WTC11 (cell line): ENCODE data around the gene ATG2A. TPM values are rescaled to one million over a fixed set of nuclear protein-coding genes. Genes with fewer than 3 reads are reported as not detected.

ENCODE experiments used
- ATAC-seq: fragments of 200-7000 bp; cut with Tn5 transposase; 2 replicates; pipeline ENCODE4 v1.10.0; 2021; ENCODE audit warnings: mild to moderate bottlenecking, moderate library complexity
- CTCF ChIA-PET: fragments of 300-600 bp; sonication (Branson Sonifier 250); formaldehyde crosslinking; loops from one replicate; lab custom pipeline; 2021; ENCODE audit warnings: antibody characterized with exemption; lab: Charles Lee
- POLR2A ChIA-PET: fragments of 350-600 bp; sonication (Branson Sonifier 250); formaldehyde crosslinking; loops from one replicate; lab custom pipeline; 2021; ENCODE audit warnings: antibody characterized with exemption; lab: Charles Lee
- DNase-seq: peaks from one replicate; pipeline ENCODE4 v3.0.0; 2021; ENCODE audit warnings: low spot score
- H3K27ac Mint-ChIP-seq: 2 replicates; pipeline ENCODE4 v1.8.0; 2021; ENCODE audit warnings: mixed read lengths
- H3K27me3 Mint-ChIP-seq: 2 replicates; pipeline ENCODE4 v1.8.0; 2021; ENCODE audit warnings: low read depth, mild to moderate bottlenecking, moderate library complexity, mixed read lengths
- H3K36me3 Mint-ChIP-seq: 2 replicates; pipeline ENCODE4 v1.8.0; 2021; ENCODE audit warnings: mixed read lengths
- H3K4me1 Mint-ChIP-seq: 2 replicates; pipeline ENCODE4 v1.8.0; 2022; ENCODE audit warnings: mixed read lengths
- H3K4me3 Mint-ChIP-seq: 2 replicates; pipeline ENCODE4 v1.8.0; 2021; ENCODE audit warnings: mild to moderate bottlenecking, moderate library complexity, mixed read lengths
- H3K9me3 Mint-ChIP-seq: 2 replicates; pipeline ENCODE4 v1.8.0; 2021; ENCODE audit warnings: mixed read lengths
- ATF1 ChIP-seq: sonication (generic); formaldehyde crosslinking; IDR thresholded peaks from 2 replicates; pipeline ENCODE4 v1.8.1; 2023; ENCODE audit warnings: mild to moderate bottlenecking, moderate library complexity, missing genetic modification reagents
- ELF4 ChIP-seq: sonication (generic); formaldehyde crosslinking; IDR thresholded peaks from 2 replicates; pipeline ENCODE4 v1.8.1; 2022; ENCODE audit warnings: low read depth, mild to moderate bottlenecking, moderate library complexity, missing genetic modification reagents
- EMX1 ChIP-seq: fragments of 250-450 bp; sonication (Bioruptor Pico); IDR thresholded peaks from 2 replicates; pipeline ENCODE4 v1.8.0; 2021; ENCODE audit warnings: mild to moderate bottlenecking
- GABPB1 ChIP-seq: sonication (generic); formaldehyde crosslinking; IDR thresholded peaks from 2 replicates; pipeline ENCODE4 v1.8.1; 2023; ENCODE audit warnings: mild to moderate bottlenecking, missing genetic modification reagents
- NR1H2 ChIP-seq: sonication (generic); formaldehyde crosslinking; IDR thresholded peaks from 2 replicates; pipeline ENCODE4 v1.9.0; 2021; ENCODE audit warnings: mild to moderate bottlenecking, moderate library complexity, missing genetic modification reagents
- NR2C2 ChIP-seq: sonication (generic); formaldehyde crosslinking; IDR thresholded peaks from 2 replicates; pipeline ENCODE4 v1.8.0; 2022; ENCODE audit warnings: mild to moderate bottlenecking, missing genetic modification reagents
- RELA ChIP-seq: sonication (generic); formaldehyde crosslinking; IDR thresholded peaks from 2 replicates; pipeline ENCODE4 v1.8.1; 2022; ENCODE audit warnings: missing genetic modification reagents, mild to moderate bottlenecking, borderline replicate concordance
- SP1 ChIP-seq: sonication (generic); formaldehyde crosslinking; conservative IDR thresholded peaks from 2 replicates; pipeline ENCODE4 v1.8.1; 2022; ENCODE audit warnings: missing genetic modification reagents
- ZBTB21 ChIP-seq: sonication (generic); formaldehyde crosslinking; IDR thresholded peaks from 2 replicates; pipeline ENCODE4 v1.8.1; 2023; ENCODE audit warnings: mild to moderate bottlenecking, missing genetic modification reagents, borderline replicate concordance
- ZNF232 ChIP-seq: sonication (generic); formaldehyde crosslinking; IDR thresholded peaks from 2 replicates; pipeline ENCODE4 v1.8.0; 2022; ENCODE audit warnings: mild to moderate bottlenecking, missing genetic modification reagents
- ZNF317 ChIP-seq: sonication (generic); formaldehyde crosslinking; IDR thresholded peaks from 2 replicates; pipeline ENCODE4 v1.8.1; 2023; ENCODE audit warnings: low read depth, mild to moderate bottlenecking, moderate library complexity, missing genetic modification reagents, borderline replicate concordance
- total RNA-seq: library from RNA; stranded (reverse); gene quantifications from 3 replicates; pipeline ENCODE4 v1.2.3, GENCODE V29; 2021
- TF ChIP-seq, protein P1 (sequence below): sonication (generic); formaldehyde crosslinking; IDR thresholded peaks from 2 replicates; pipeline ENCODE4 v1.8.0; 2022; ENCODE audit warnings: mild to moderate bottlenecking, missing genetic modification reagents
- TF ChIP-seq, protein P2 (sequence below): fragments of 200-600 bp; IDR thresholded peaks from 2 replicates; pipeline ENCODE4 v1.8.0; 2022; ENCODE audit warnings: antibody characterized with exemption
- TF ChIP-seq, protein P3 (sequence below): sonication (generic); formaldehyde crosslinking; IDR thresholded peaks from 2 replicates; pipeline ENCODE4 v1.8.0; 2022; ENCODE audit warnings: mild to moderate bottlenecking, missing genetic modification reagents

ATG2A gene
- total RNA-seq, 1 experiment from 2014 or later: 31.4 TPM

DNA sequence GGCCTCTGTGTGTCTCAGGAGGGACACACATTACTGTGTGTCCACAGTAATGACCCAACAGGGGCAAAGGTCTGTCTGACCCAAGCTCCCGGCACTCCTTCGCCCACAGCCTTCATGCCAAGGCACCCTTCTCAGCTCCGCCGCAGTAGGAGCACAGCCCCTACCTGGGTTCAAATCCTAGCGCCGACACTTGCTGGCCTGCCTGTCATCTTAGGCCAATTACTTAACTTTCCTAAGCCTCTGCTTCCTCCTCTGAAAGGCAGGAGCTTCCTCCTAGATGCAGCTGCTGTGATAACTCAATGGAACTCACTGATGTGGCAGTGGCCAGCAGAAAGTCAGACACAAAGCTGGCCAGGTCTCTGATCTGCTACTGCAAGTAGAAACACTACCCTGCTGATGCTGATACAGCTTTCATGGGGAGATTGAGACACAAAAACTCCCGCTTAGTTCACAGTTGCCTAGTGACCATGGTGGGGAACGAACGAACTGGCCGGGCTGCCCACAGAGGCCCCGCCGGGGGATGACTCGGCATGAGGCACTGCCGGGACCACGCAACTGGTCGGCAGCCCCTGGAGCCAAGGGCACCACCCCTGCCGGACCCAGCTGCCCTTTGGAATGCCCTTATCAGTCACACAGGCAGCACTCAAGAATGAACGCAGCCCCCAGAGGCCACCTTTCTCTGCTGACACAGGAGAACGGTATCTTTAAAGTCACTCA lies 46.7 kb downstream of the ATG2A start:
- CTCF ChIA-PET: interaction anchor here (0.7 to 4.9 kb wide), 8 partner anchors 10 to 208 kb away, joined by 3 to 61 read pairs (median 8); partner anchors contain the start of gene BATF2
- Mint-ChIP-seq H3K36me3 (no peaks in the 10 kb centered on the region; the same call in 1 of the 2 replicates), H3K9me3 (no peaks in the 10 kb centered on the region), H3K27ac (peak overlapping the region; percentile 45; the same call in 1 of the 2 replicates), H3K4me3 (no peak overlapping the region), H3K4me1 (no peaks in the 10 kb centered on the region), H3K27me3 (no peaks in the 10 kb centered on the region)
- ATAC-seq: no peak
- TF ChIP-seq GABPB1 (0 out of 2 replicates have a peak, but pooled peaks have one; percentile 14), SP1 (CRISPR knock-in tag) (no peak)
- DNase-seq: no peak
- POLR2A ChIA-PET: no interaction called here

DNA sequence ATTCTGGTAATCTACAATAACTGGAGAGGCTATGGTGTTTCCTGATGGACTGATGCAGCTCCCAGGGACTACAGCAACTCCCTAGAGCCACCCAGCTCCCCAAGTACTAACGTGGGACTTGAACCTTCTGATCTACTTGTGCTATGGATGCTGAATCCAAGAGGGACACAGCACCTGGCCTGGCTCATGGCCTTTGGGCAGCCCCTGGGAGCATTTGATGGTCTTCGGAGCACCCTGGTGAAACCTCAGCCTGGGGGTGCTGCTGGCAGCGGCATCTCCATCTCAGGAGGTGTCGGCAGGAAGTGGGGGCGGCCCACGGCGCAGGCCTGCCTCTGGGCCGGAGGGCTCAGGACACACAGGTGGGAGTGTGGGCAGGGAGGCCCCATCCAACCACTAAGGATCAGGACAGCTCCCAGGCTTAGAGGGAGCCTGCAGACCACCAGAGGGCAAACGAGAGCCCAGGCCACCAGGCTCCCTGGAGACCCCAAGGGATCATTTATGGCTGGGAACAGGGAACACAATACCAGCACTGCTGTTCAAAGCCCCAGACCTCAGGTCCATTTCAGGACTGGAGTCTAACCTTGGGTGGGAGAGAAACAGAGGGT lies 47.3 kb downstream of the ATG2A start:
- ChIA-PET POLR2A (interaction anchor here (0.5 to 0.6 kb wide), 2 partner anchors 161 to 208 kb away, joined by 3 read pairs; no protein-coding TSS in a partner anchor), CTCF (interaction anchor here (0.7 to 4.9 kb wide), 13 partner anchors 9 to 241 kb away, joined by 3 to 61 read pairs (median 4); partner anchors contain the start of genes BATF2 and EHD1)
- TF ChIP-seq NR2C2 (CRISPR knock-in tag) (no peak), ELF4 (no peak)
- TF ChIP-seq, protein P1, sequence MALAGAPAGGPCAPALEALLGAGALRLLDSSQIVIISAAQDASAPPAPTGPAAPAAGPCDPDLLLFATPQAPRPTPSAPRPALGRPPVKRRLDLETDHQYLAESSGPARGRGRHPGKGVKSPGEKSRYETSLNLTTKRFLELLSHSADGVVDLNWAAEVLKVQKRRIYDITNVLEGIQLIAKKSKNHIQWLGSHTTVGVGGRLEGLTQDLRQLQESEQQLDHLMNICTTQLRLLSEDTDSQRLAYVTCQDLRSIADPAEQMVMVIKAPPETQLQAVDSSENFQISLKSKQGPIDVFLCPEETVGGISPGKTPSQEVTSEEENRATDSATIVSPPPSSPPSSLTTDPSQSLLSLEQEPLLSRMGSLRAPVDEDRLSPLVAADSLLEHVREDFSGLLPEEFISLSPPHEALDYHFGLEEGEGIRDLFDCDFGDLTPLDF (CRISPR knock-in tag): no peak
- TF ChIP-seq, protein P2, sequence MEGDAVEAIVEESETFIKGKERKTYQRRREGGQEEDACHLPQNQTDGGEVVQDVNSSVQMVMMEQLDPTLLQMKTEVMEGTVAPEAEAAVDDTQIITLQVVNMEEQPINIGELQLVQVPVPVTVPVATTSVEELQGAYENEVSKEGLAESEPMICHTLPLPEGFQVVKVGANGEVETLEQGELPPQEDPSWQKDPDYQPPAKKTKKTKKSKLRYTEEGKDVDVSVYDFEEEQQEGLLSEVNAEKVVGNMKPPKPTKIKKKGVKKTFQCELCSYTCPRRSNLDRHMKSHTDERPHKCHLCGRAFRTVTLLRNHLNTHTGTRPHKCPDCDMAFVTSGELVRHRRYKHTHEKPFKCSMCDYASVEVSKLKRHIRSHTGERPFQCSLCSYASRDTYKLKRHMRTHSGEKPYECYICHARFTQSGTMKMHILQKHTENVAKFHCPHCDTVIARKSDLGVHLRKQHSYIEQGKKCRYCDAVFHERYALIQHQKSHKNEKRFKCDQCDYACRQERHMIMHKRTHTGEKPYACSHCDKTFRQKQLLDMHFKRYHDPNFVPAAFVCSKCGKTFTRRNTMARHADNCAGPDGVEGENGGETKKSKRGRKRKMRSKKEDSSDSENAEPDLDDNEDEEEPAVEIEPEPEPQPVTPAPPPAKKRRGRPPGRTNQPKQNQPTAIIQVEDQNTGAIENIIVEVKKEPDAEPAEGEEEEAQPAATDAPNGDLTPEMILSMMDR: peak; percentile 15; the same call in 1 of the 2 replicates
- no peaks in the 10 kb centered on the region for H3K27me3 Mint-ChIP-seq
- no peaks in the 10 kb centered on the region; the same call in 1 of the 2 replicates for H3K36me3 Mint-ChIP-seq
- H3K4me1 Mint-ChIP-seq: no peaks in the 10 kb centered on the region
- H3K4me3 Mint-ChIP-seq: no peak overlapping the region
- ATAC-seq (peak; percentile 86), DNase-seq (no peak)
- no peak overlapping the region for H3K27ac Mint-ChIP-seq
- H3K9me3 Mint-ChIP-seq: no peaks in the 10 kb centered on the region

DNA sequence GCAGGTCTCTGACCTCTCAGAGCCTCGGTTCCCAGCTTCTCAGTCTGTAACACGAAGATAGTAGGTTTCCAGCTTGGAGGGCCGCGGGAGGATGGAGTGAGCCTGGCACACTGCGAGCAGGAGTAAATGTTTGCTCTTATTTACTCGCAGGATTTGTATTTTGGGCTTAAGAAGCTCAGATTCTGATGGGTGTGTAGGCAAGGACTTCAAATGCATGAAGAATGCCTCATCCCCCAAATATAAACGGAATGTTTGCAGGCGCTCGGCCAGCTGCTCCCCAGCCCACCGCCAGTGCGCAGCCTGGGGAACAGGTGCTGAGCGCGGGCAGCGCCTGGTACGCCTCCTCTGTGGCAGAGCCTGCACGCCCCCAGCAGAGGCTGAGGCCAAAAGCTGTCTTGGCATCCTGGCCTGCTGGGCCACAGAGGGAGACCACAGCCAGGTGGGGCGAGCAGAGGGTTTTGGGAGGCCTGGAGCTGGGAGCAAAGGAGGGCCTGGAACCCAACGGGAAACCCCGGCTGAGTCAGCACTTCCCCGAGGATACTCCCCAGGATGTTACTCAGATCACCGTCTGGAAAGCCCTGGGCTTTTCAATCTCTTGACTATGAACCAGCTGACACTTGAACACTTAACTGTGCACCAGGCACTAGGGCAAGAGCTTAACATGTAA lies 48.0 kb downstream of the ATG2A start:
- Mint-ChIP-seq H3K27ac (peak overlapping the region; percentile 66; the same call in 1 of the 2 replicates), H3K9me3 (no peaks in the 10 kb centered on the region), H3K27me3 (no peaks in the 10 kb centered on the region), H3K36me3 (no peaks in the 10 kb centered on the region; the same call in 1 of the 2 replicates), H3K4me3 (no peak overlapping the region), H3K4me1 (peaks cover 2% of the 10 kb centered on the region)
- no peak for TF ChIP-seq ZNF232 (CRISPR knock-in tag)
- no peak for TF ChIP-seq NR1H2 (CRISPR knock-in tag)
- TF ChIP-seq, protein P3, sequence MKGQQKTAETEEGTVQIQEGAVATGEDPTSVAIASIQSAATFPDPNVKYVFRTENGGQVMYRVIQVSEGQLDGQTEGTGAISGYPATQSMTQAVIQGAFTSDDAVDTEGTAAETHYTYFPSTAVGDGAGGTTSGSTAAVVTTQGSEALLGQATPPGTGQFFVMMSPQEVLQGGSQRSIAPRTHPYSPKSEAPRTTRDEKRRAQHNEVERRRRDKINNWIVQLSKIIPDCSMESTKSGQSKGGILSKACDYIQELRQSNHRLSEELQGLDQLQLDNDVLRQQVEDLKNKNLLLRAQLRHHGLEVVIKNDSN (CRISPR knock-in tag): no peak
- no peak for TF ChIP-seq RELA
- no peak for TF ChIP-seq EMX1 (CRISPR knock-in tag)
- TF ChIP-seq ATF1 (CRISPR knock-in tag): no peak
- no peak for TF ChIP-seq GABPB1
- TF ChIP-seq ZNF317 (CRISPR knock-in tag): no peak
- no peak for TF ChIP-seq ZBTB21 (CRISPR knock-in tag)
- no peak for DNase-seq
- POLR2A ChIA-PET: interaction anchor here (0.5 to 0.6 kb wide), 2 partner anchors 162 to 208 kb away, joined by 3 read pairs; no protein-coding TSS in a partner anchor
- CTCF ChIA-PET: interaction anchor here (0.7 to 4.9 kb wide), 12 partner anchors 8 to 241 kb away, joined by 3 to 61 read pairs (median 6); partner anchors contain the start of genes BATF2 and EHD1
- no peak for ATAC-seq
